NCI-H748 (cell line): Measurements from ENCODE around the gene CRTC3.
"Not testable (repeated sequence)": the region's sequence is repeated elsewhere in the genome, so short reads cannot be mapped to it uniquely, and the experiment has no call there.

Experiments
- DNase-seq: peaks from one replicate; lab custom pipeline; 2025; ENCODE audit not compliant: unreplicated experiment; lab: John Stamatoyannopoulos, UW

Gene CRTC3

DNA sequence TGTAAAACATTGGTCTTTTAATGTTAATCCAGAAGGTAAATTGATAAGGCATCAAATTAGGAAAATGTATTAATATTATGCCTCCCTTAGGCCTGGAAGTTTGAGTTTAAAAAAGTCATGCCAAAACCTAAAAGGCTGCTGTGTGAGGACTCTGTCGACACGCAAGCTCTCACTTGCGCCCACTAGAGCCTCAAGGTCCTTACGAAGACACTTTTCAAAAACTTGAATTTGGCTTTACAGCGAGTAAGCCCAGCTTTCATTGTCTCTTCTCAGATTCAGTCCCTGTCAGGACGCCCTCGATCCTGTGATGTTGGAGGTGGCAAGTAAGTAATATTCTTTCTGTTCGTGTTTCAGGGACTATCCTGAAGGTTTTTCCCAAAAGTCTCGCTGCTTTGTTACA, 89.7 kb downstream of the CRTC3 start:
- no peak for DNase-seq

DNA sequence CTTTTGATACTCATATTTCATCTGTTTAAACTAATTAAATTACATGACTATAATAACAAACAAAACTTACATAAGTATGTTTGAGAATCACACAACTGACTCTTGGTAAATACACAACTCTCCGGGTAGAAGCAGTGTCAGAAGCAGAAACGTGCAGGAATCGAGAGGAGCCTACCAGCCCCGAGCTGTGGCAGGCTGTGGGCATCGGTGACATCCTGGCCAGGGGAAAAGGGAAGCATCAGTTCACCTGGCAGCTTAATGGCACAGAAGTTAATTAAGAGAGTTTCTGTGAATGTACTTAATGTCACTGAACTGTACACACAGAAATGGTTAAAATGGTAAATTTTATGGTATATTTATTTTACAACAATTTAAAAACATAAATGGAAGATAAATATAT, 90.2 kb downstream of the CRTC3 start:
- DNase-seq = no peak

DNA sequence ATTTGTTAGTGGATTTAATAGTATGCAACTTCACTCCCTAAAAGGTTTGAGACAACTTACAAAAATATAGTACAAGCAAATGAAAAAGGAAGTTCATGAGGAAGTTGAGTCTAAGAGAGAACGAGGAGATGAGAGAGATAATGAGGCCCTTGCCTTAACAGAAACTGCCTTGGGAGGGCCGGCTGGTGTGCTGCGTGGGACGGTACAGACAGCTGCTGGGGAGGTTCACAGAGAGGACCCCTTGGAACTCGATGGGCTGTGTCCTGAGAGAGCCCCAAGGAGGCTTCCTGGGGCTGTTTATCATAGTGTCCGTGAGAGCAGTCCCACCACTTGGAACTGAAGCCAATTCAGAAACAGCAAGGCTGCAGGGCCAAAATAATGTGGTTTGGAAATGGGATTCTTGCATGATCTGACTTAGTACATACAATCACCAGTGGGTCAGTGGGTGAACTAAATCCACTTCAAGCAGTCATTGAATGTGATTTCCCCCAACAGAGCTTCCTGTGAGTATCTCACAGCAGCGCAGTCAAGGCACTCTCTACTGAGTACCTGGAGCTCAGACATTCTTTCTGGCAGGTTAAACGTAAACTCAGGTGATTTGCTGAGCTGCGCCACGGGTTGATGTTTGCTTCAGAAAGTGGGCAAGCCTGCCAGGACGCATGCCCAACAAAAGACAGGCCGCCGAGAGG, 90.8 kb downstream of the CRTC3 start:
- no peak for DNase-seq

DNA sequence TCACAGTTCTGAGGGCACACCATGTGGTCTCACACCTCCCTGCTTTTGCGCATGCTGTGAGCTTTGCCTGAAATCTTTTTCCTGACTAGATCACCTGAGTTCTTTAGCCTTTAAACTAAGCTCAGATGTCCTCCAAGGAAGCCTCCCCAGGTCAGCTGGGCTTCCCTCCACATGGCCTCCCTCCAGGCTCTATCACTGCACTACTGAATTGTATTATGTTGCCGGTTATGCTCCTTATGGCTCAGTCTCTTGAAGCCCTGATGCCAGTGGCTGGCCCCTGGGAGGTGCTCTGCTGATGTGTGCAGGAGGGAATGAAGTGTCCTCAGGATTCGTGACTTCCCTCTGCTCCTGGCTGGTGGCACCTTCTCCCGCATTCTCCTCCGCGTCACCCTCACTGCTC, 94.1 kb downstream of the CRTC3 start:
- no peak for DNase-seq

DNA sequence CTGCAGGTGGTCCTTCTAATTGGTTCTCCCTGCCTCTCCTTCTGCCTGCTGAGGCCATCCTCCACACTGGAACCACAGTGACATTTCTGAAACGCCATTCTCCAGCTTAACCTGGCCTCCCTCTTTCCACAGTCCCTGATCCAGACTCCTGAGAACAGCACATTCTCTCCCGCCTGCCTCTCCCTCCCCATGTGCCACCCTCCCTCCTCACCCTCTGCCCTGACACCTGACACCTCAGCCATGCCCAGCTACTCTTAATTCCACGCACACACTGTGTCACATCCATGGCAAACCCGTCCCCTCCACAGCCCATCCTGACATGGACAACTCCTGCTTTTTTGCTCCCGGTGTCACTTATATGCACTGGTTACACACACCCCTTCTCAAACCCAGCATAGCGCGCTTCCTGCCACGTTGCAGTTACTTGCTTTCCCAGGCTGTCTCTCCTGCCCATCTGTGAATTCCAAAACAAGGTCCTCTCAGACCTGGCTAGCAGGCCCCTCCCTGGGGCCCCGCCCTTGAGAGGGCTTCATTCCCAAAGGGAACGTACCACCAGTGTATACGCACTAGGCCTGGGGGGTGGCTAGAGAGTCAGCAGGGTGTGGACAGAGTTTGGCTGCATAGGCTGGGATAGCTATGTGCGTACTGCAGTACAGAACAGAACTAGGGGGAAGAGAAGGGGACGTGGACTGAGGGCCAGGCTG, 94.7 kb downstream of the CRTC3 start:
- no peak for DNase-seq

DNA sequence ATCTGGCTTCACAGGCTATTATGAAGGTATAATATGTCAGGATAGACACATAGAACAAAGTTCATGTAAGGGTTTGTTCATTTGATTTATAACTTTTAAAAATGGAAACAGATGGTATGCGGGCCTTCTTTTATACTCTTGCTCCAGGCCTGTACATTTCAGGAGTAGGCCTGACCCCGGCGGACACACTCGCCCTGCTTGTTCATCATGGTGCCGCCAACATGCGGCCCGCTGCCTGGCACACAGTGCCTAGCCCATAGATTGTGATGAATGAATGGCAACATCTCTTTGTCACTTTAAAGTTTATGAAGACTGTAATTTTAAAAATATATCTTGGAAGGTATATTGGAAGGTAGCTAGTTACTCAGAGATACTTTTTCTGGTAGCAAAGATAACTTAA, 95.3 kb downstream of the CRTC3 start:
- no peak for DNase-seq

DNA sequence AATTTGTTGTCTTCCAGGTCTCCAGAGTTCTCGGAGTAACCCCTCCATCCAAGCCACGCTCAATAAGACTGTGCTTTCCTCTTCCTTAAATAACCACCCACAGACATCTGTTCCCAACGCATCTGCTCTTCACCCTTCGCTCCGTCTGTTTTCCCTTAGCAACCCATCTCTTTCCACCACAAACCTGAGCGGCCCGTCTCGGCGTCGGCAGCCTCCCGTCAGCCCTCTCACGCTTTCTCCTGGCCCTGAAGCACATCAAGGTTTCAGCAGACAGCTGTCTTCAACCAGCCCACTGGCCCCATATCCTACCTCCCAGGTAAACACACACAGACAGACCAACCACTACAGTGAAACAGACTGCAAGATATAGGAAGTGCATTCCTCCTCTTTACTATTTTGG, 99.5 kb downstream of the CRTC3 start:
- no peak for DNase-seq

DNA sequence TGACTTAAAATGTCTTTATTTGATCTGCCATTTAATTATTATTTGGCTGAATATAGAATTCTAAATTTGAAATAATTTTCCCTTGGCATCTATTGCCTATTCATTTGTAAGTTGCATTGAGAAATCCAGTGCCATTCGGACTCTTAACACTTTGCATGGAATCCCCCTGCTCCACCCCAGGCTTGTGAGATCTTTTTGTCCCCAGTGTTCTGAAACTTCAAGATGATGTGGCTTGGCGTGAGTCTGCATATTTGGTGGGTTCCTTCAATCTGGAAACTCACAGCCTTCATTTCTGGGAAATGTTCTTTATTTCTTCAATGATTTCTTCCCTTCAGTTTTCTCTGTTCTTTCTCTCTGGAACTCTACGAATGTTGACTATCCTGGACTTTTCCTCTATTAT, 103.6 kb downstream of the CRTC3 start:
- no peak for DNase-seq

DNA sequence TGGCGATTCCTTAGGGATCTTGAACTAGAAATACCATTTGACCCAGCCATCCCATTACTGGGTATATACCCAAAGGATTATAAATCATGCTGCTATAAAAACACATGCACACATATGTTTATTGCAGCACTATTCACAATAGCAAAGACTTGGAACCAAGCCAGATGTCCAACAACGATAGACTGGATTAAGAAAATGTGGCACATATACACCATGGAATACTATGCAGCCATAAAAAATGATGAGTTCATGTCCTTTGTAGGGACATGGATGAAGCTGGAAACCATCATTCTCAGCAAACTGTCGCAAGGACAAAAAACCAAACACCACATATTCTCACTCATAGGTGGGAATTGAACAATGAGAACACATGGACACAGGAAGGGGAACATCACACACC, 107.3 kb downstream of the CRTC3 start:
- DNase-seq = not testable (repeated sequence)

DNA sequence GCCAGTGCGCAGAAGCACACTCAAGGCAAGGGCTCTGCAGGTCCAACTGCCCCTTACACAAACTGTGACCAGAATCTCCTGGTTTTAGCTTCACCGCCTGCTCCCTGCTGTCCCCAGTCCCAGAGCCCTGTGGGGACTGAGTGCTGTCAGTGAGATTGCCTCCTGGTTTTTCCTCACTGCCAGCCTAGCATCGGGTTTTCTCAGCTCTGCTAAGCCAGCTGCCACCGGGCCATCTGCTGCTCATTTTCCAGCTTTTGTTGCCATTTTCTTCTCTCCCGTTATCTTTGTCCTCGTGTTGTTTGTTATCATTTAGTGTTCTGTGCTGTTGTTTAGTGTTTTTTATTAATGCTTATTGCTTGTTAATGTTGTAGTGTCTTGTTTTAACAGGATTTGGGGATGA, 108.0 kb downstream of the CRTC3 start:
- no peak for DNase-seq

DNA sequence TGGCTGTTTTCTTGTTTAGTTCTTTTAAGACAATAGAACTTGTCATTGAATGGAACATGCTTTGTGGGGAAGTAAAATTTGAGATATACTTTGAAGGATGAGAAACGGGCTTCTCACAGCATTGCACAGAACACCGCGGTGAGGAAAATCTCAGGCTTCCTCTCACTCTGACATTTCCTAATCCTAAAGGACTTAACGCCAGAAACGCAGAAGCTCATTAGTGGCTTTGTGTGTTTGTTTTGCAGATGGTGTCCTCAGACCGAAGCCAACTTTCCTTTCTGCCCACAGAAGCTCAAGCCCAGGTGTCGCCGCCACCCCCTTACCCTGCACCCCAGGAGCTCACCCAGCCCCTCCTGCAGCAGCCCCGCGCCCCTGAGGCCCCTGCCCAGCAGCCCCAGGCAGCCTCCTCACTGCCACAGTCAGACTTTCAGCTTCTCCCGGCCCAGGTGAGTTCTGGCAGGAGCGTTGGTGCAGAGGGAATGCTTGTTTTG, 108.5 kb downstream of the CRTC3 start:
- DNase-seq = no peak

DNA sequence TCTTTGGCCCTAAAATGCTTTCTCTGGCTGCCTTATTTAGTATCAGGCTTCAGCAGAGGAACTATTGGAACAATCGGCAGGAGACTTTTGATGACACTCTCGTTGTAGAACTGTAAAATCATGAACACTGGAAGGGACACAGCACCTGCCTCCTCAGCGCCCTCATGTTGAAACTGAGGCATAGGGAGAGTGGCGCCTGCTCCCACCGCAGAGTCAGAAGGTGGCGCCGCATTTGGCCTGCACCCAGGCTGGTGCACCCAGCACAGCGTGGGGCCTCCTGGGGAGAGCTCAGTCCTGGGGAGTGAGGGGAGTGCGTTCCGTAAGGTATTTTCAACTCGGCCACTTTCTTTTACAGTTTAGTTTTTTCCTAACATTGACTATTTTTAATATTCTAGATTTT, 109.2 kb downstream of the CRTC3 start:
- DNase-seq = no peak

DNA sequence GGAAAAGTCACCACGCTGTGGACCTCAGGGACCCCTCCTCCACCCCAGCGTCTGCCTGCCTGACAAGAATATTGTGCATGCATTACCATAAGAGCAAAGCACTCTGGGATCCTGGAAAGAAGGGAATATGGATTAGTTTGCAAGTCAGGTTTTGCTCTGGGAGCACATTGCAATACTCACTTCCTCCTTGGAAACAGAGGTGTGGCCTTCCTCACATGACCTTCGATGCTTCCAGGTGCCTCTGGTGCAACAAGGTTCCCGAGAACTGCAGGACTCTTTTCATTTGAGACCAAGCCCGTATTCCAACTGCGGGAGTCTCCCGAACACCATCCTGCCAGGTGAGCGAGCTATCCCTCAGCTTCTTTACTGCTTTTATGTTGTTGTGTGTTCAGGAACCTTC, 111.1 kb downstream of the CRTC3 start:
- DNase-seq = no peak

DNA sequence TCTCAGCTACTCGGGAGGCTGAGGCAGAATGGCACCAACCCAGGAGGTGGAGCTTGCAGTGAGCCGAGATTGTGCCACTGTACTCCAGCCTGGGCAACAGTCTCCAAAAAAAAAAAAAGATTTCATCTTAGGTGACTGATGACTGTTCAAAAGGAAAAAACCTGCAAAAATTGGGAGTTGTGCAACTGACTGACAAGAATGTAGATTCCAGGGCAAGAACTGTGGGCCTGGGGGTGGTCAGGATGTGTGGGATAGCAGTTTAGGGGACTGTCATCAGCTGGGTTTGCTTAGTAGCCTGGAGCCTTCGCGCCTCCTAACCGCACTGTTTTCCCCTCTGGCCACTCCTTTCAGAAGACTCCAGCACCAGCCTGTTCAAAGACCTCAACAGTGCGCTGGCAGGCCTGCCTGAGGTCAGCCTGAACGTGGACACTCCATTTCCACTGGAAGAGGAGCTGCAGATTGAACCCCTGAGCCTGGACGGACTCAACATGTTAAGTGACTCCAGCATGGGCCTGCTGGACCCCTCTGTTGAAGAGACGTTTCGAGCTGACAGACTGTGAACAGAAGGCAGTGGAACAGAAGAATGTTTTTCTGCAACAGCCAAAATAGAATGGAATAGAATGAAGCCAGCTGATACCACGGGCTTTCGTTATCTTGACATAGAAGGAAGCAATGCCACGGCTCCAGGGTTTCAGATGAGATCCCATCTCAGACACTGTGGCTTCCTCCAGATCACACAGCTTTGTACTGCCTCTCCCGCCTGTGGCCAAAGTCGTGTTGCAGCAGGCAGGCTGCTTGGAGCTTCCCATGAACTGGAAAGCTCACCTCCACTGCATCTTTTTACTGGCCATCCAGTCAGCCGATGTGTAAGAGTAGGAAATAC, 112.1 kb downstream of the CRTC3 start:
- no peak for DNase-seq

DNA sequence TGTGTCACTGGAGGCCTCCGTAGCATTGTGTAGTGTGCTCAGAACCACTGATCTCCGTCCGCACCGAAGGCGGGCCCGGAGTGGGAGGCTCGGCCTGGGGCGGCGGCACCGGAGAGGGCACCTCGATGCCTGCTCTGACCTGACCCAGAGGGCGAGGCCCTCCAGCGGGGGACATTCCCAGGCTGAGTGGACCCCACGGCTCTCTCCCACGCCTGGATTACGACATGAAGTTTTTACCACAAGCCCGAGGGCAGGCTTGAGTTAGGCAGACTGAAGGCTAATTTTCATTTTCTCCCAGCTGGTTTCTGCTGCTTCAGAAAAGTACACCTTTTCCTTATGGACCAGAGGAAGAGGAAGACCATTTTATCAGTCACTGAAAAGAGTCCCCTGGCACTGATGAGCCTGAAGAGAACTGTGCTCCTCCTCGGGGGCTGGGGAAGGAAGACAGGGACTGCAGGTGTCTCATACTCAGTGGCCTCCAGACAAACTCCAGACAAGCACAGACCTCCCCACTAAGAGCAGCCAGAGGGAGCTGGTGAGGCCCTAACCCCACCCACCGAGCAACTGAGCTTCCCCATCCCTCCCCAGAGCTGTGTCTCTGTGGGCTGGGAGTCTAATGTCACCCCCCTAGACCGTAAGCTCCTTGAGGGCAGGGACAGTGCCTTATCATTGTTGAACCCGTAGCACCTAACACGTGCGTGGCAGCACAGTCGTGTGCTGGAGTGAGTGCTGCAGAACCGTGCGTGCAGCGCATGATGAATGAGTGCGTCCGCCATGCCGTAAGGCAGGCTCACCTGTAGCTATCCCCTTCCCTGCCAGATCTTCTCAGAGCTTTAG, 113.0 kb downstream of the CRTC3 start:
- DNase-seq = no peak

DNA sequence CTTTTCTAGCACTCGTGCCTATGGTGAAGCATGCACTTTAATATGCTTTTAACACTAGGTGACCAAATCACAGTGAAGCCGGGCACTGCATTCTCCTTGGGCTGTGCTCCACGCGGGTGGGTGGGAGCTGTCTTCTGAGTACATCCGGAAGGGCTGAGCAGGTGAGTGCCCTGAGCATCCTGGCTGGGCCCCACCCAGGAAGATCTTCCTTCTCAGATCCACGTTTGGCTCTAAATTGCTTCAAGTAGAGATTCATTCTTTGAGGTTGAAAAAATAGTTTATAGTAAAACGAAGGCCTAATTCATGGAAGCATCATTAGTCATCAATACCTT, 113.5 kb downstream of the CRTC3 start:
- no peak for DNase-seq

DNA sequence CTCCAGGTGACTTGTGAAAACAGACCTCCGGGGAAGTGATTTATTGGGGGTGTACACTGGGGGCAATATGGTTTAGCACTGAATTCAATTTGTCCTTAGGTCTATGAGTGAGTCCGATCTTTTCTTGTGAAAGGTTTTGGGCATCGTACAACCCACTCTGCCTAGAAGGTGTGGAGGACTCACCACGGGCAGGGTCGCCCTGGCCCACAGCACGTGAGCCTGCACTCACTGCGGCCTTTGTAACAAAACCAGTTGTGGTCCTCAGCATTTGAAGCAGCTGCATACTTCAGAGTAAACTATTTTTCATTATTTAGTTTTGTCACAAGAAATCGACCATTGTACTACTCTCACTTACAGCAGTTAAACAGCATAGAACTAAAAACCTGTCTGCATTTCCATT, 114.8 kb downstream of the CRTC3 start:
- DNase-seq = no peak

DNA sequence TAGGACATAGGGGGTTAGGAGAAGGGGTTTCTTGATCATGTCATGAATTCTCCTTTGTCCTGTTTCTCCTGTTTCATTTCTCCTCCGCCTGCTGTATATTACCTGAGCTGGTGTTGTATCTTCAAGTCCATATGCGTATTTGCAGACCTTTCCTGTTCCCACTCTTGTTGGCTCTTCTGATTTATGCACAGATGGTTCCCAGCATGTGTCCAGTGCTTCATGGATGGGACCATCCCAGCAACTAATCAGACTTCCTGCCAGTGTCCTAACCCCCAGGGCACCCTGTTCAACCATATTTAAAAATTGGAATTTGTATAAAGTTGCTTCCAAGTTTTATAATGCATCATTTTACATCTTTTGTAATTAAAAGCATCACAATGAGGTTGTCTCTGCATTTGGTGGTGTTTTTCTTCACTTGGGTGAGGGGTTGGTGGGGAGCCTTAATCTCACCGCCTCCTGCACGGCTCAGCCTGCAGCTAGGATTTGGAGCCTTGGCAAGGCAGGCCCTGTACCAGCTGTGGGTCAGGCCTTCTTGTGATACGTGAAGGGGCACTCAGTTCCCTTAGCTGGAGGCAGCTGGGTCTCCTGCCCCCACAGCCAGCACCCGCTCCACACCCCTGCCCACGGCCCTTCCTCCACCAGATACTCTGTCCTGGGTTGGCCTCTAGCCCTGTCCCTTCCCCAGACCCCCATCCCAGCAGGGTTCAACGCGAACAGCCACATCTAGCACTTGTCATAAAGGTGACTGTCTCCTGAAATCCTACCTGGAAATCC, 115.4 kb downstream of the CRTC3 start:
- no peak for DNase-seq

DNA sequence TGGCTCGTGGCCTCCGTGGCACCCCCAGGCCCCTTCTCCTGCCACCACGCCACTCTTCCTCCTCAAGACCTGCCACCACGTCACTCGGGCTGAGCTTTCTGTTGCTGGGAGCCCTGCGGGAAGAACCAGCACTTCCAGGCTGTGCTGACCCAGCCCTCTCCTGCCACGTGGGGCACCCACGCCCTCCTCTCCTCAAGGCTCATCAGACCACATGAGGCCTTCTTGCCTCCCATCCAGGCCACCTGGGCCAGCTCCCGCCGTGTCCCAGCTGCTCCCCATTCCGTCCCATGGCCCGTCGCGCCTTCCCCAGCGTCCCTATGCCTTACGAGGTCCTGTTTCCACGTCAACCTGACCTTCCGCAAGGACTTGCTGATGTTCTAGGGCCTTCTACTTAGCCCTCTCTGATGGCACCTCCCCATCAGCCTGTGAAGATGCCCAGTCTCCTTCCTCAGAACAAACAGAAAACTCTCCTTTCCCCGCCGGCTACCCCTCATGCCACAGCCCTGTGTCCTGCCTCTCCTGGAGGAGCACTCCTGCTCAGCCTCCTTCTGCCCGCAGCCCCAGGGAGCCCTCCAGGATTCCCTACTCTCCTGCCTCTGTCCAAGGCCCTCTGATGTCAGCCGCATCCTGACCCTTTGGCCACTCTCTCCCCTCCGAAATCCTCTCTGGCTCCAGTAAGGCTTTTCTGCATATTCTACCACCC, 116.3 kb downstream of the CRTC3 start:
- no peak for DNase-seq
